HG03342 (cell line): ENCODE data around the gene ZFR2.

Experiments
- ATAC-seq: cut with Tn5 transposase; IDR thresholded peaks from one replicate; pipeline ENCODE4 v1.9.1; 2021; ENCODE audit warnings: mild to moderate bottlenecking, moderate library complexity; ENCODE audit not compliant: unreplicated experiment

ZFR2 gene

DNA sequence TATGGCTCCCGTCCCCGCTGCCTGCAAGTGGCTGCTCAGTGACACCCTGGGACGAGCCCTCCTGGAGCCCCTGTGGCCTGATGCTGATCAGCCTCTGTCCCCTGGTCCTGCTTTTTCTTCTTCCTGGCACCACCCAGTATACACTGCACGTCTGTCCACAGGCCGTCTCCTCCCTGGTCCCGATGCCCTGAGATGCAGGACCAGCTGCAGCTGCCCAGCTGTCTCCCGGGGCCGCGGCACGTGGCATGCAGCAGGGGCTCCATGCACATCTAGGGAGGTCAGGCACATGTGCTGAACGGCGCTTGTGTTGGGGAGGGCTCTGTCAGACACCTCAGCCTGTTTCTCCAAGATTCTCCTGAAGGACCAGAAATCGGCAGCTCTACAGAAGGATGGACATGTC is 30.2 kb downstream of the ZFR2 start:
- no peak for ATAC-seq

DNA sequence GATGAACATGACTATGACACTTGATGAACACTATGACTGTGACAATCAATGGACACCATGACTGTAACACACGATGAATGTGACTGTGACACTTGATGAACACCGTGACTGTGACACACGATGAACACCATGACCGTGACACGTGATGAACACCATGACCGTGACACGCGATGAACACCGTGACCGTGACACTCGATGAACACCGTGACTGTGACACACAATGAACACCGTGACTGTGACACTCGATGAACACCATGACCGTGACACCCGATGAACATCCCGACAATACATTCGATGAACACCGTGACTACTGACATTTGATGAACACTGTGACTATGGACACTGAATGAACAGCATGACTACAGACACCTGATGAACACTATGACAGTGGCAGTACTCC is 30.9 kb downstream of the ZFR2 start:
- ATAC-seq: no peak

DNA sequence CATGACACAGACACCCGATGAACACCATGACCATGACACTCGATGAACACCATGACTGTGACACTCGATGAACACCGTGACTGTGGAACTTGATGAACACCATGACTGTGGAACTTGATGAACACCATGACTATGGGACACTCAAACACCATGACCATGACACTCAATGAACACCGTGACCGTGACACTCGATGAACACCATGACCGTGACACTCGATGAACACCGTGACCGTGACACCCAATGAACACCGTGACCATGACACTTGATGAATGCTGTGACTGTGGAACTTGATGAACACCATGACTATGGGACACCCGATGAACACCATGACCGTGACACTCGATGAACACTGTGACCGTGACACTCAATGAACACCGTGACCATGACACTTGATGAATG is 31.5 kb downstream of the ZFR2 start:
- ATAC-seq: no peak

DNA sequence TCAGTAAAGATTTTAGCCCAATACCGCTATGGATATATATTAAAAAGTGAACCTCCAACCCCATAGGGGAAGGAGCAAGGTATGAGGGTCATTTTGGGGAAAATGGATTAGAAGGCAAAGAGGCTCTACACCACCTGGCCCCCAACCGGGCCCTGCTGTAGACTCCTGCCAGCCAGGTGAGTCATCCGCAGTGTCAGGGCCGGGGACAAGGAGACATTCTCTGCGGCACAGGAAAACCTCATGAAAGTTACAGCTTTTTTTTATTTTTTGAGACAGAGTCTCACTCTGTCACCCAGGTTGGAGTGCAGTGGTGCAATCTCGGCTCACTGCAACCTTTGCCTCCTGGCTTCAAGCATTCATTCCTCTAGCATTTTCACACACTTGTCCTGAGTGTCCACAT is 32.0 kb downstream of the ZFR2 start:
- ATAC-seq: no peak

DNA sequence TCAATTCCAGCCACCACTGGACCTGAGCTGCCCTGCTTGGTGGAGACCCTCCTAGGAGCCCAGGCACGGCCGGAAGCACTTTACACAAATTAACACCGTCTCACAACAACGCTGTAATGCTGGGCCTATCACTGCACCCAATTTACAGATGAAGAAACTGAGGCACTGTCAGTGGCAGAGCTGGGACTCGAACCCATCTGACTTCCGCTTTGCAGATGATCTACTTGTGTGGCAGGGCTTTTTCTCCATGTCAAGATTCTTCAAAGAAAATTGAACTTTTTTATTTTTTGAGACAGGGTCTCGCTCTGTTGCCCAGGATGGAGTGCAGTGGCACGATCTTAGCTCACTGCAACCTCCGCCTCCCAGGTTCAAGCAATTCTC is 33.8 kb downstream of the ZFR2 start:
- no peak for ATAC-seq

DNA sequence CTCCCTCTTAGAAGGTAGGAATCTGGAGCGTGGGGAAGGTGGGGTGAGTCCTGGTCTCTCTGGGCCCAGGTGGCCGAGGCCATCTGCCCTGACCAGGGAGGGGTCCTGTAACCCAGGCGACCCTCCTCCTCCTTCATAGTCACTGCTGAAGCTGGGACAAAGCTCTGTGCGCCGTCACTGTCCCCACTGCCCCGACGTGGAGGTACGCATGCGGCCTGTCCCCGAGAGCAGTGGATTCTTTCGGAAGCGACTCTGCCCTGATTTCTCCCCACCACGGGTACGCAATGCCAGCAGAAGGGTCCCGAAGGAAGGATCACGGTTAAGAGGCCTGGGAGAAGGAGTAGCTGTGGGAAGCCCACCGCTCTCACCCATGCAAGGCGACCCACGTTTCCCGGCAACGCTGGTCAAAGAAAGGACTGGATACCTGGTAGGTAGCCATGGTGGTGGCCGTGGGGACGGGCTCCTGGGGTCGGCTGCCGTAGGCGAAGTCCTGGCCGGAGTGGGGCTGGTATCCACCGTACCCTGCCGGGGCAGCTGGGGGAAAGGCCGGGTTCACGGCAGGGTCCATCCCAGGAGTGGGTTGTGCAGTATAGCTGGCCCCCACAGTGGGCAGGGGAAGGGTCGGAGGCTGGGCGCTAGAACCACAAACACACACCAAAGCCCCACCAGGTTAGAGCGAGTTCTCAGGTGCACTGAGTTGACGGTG is 34.3 kb downstream of the ZFR2 start:
- ATAC-seq: no peak

DNA sequence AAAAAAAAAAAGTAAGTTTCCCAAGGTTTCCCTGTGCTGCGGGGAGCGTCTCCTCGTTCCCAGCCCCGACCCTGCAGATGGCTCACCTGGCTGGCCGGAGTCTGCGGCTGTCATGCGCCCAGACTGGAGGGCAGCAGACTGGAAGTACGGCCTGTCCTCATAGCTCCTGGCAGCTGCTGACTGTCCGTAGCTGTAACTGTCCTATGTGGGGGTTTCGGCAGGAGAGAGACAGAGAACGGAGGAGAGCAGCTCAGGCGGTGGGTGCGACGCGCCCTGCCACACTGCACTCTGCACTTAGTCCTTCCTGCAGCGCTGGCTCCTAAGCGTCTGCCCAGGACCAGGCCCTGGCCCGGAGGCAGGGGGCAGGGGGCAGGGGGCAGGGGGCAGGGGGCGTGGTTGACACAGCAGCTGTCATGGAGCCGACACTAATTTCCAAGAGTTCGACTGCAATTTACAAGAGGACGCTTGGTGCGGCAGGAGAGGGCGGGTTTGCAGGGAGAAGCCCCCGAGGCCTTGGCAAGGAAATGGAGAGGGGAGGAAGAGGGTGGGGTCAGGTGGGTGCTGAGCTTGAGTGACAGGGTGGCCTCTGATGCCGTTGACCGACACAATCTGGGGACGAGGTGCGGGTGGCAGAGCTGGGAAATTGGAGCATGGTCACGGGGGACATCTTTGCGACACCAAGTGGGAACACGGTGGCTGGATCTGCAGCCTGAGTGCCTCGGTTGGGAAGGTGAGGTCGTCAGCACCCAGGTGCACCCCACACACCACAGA is 35.1 kb downstream of the ZFR2 start:
- no peak for ATAC-seq

DNA sequence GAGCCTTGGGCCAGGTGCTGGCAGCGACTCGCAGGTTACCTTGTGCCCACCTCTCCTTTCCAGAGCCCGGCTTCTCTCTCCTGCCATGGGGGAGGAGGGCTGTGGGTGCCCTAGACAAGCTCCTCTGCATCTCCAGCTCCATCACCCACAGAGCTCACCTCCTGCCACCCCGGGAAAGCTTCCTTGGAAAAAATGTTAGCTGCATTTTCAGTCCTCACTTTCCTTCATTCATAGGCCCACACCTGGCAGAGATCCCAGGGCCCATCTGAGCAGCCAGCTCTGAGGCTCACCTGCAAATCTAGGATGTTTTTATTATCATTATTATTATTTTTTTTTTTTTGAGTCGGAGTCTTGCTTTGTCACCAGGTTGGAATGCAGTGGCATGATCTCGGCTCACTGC is 36.8 kb downstream of the ZFR2 start:
- no peak for ATAC-seq

DNA sequence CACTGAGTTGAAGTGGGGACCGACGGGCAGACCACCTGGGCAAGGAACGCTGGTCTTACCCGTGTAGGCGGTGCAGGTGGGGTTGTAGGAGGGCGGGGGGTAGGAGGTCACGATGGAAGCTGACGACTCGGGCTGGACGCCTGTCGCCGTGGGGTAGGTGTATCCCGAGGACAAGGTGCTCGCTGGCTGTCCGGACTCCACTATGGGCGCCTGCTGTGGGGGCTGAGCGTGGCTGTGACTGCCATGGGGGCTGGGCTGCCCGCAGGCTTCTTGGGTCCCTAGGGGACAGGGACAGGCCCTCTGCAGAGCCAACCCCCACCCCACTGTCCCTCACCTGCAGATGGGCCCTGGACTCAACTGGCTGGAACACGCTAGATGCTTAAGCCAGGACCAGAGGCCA is 37.2 kb downstream of the ZFR2 start:
- no peak for ATAC-seq

DNA sequence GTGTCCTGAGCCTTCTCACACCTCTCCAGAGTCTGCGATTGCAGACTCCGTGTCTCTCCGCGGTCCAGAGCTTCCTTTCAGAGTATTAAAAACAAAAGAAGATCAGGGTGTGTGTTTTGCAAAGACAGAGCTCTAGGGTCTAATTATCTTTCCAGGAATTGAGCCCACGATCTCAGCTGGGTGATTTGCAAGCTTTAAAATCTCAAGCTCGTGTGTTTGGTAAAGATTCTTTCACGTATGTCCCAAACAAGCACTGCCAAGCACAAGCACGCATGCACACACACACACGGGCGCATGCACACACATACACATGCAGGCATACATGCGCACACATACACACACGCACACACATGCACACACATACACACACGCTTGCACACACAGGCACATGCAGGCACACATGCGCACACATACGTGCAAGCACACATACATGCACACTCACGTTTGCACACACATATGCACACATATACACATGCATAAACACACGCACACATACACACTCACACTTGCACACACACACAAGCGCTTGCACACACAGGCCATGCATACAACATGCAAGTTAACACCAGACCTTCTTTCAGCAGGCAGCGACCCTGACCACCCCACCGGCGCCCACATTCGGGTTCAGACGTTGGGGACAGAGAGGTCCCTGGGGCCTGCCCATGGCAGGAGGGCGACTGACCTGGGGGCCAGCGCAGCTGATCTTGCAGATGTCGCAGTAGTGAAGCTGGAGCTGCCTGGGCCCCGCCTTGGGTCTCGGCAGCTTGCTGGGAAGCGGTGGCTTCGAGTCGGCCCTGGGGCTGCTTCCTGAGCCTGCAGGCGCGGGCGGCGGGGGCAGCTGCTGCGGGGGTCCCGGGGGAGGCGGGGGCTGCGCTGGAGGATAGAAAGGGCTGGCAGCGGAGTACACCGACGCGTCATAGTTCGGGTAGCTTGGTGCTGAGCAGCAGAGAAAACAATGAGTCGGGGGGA is 37.9 kb downstream of the ZFR2 start:
- ATAC-seq: no peak

DNA sequence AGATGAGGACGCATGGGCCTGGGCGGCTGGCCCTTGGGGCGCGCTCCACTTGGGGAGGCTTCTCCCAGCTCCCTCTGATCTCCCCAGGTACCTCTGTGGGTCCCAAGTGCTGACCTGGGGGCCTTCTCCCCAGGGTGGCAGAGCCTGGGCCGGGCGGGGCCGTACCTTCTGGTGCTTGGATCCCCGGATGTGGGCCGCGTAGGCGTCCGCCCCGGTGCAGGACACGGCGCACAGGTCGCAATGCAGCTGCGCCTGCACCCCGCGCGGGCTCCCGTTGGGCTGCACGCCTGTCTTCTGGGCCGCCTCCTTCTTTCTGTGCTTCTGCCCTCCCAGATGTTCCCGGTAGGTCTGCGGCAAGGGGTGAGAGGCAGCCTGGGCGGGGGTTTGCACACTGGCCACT is 41.5 kb downstream of the ZFR2 start:
- no peak for ATAC-seq

DNA sequence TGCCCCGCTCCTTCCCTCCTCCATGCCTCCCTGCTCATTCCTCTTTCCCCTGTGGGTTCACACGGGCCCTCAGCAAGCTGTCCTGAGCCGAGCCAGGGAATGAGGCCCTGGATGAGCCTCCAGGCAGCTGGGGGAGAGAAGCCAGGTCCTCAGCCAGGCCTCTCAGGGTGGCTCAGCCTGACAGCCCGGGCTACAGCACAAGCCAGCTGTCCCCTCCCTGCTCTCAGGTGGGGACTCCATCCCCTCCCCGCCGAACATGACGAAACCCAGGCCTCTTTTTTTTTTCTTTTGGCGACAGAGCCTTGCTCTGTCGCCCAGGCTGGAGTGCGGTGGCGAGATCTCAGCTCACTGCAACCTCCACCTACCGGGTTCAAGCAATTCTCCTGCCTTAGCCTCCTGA is 42.7 kb downstream of the ZFR2 start:
- ATAC-seq: no peak

DNA sequence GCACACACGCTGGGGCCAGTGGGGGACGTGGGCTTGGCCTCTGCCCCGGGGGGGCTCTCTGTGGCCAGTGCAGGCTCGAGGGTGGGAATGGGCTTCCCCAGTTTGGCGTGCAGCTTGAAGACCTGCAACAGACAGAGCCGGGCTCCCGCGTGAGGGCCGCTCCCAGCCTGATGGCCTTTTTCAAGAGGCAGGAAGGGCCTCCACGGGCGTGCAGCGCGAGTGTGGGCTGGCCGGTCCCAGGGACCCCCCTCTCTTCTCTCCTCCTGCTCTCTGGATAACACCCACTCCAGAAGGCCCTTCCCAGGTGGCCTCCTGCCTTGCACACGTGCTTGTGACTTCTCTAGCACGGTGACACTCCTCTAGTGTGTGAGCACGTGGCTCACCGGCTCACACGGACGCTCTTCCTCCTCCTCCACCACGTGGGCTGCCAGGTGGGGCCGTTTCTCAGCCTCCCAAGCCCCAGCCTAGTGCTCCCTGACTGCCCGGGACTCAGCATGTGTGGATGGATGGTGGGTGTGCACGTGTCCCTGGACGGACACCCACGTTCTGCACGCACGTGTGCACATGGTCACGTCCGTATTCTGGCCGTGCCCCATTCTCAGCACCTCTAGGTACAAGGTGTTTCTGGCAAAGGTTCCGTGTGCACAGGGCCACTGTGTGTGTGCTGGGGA is 43.4 kb downstream of the ZFR2 start:
- no peak for ATAC-seq

DNA sequence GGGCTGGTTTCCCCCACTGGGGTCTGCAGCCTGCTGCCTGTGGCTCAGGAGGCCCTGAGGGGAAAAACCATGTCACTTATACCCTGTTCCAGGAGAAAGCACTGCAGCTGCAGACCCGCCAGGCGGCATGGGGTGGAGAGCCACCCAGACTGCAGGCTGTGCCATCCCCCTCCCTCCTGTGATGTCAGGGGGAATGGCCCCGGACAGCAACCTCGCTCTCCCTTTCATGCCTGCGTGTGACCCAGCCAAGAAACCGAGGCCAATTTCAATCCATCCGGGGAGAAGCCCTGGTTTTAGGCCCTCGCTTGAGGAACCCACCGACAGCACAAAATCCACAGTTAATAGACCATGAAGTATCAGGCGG is 45.5 kb downstream of the ZFR2 start:
- ATAC-seq: no peak

DNA sequence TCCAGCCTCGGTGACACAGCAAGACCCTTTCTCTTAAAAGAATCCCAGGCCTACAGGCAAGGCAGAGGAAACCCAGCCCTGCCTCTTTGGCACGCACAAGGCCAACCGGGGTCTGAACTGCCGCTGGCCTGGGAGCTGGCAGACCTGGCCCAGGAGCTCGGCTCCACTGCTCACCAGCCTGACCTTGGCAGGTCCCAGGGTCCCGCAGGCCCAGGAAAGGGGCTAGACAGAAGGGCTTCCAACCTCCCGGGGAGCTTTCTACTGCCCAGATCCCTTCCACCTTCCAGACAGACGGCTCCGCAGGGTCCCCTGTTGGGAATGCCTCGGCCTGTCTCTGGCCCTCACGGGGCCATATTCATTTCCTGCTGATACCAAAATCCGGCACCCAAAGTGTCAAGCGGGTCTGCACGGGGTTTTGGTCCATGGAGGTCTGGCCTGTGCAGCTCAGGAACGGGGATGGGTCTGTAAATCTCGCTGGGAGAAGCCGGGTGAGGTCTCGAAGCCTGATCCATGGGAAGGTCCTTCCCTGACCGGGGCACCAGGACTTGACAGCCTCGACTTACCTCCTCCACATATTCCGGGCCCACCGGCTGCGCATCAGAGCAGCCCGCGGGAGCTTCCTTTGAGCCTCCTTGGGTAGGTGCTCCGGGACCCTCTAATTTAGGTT is 46.0 kb downstream of the ZFR2 start:
- ATAC-seq: no peak

DNA sequence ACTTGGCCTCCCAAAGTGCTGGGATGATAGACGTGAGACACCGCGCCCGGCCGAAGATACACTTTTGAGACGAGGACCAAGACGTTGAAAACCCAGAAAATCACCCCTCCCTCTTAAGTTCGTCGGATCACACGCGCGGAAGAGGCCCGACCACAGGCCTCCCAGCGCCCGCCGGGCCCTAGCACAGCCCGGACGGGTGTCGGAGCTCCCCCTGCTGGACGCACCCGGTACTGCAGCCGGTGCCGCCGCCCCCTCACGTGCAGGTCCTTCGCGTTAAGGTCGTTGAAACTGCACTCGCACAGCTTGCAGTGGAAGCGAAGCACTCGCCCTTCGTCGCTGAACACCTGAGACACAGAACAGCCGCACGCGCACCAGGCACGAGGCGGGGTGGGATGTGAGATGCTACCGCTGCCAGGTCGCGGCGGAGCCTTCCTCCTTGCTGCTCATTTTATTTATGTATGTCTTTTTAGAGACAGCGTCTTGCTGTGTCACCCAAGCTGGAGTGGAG is 46.9 kb downstream of the ZFR2 start:
- no peak for ATAC-seq

DNA sequence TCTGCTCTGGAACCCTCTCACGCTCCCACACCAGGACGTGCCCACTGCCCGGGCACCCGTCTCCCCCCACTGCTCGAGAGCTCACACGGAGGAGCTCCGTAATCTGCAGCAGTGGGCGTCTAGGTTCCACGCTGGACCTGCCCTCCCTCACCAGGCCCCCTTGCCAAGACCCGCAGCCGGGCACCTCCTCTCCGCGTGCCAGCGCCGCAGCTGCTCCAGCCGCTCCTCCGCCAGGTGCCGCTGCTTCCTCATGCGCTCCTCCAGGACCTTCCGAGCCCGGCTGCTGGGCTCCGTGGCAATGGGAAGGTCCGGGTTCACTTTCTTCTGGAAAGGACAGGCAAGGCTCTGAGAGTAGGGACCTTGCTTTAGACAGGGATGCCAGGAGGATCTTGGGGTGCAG is 47.7 kb downstream of the ZFR2 start:
- no peak for ATAC-seq

DNA sequence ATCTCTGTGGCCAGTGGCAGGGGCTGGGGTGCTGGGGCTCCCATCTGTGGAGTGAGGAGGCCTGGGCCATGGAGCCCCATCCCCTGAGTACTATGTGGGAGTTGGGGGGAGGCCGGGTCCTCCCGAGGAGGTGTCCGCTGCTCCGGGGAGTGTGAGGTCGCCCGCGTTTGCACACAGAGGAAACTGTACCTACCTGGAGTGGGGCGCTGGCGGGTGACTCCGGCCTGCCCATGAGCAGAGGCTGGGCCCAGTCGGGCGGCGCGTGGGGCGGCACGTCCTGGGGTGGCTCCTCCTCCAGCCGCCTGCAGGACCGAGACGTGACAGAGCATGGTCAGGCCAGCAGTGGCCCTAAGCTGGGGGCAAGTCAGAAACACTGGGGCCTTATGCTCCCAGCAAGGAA is 48.8 kb downstream of the ZFR2 start:
- no peak for ATAC-seq

DNA sequence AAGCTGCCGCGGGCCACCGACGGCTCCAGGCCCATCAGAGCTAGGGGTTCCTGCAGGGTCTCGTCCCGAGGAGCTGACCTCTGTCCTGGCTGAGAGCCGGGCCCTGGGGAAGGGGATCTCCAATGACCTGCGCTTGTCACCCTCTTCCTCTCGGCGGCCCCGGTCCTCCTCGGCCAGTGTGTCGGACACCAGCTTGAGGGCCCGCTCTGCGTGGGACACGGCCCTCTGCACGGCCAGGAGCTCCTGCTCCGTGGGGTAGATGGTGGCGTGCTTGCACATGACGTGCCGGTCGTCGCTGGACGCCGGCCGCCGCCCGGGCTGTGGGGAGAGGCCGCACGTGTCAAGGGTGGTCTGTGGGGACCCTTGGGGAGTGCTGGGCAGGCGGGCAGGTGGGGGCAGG is 49.9 kb downstream of the ZFR2 start:
- ATAC-seq: no peak

DNA sequence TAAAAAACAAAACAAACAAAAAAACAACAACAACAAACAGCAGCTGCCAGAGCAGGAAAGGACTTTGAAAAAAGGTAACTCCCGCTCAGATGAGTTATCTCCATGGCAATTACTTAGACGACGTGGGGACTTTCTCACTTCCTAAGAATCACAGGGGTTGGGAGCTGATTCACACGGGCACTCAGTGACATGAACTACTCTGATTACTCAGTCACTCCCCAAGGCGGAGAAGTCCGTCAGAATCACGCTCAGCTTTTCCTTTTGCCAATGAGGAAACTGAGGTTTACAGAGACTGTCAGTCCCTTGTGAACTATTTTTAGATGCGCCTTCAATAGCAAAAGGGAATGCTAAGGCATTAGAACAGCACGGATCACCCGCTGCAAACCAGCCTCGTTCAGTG is 50.4 kb downstream of the ZFR2 start:
- no peak for ATAC-seq
